ENCODE data around the gene RHO.
A peak's percentile ranks its signal among the peaks of the same experiment; 100 is the strongest.
"Not testable (repeated sequence)": the region's sequence is repeated elsewhere in the genome, so short reads cannot be mapped to it uniquely, and the experiment has no call there.

The RHO gene

DNA sequence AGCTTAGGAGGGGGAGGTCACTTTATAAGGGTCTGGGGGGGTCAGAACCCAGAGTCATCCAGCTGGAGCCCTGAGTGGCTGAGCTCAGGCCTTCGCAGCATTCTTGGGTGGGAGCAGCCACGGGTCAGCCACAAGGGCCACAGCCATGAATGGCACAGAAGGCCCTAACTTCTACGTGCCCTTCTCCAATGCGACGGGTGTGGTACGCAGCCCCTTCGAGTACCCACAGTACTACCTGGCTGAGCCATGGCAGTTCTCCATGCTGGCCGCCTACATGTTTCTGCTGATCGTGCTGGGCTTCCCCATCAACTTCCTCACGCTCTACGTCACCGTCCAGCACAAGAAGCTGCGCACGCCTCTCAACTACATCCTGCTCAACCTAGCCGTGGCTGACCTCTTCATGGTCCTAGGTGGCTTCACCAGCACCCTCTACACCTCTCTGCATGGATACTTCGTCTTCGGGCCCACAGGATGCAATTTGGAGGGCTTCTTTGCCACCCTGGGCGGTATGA is at the start of gene RHO:
Gene RHO (plus strand): TSS at position 51 of the 512 bp plus-strand sequence. CDS start 95 bp downstream, at position 146.
- Histone ChIP-seq H3K4me1 (ENCODE audit: control insufficient read depth in 2 of 2, insufficient read depth in 2 of 2, low read length in 2 of 2) (no peaks in the 10 kb centered on the region), H3K4me3 (ENCODE audit: low read length in 2 of 2) (no peak within 1 kb of the TSS), H3K9me3 (ENCODE audit: control insufficient read depth in 2 of 2, low read length in 2 of 2) (no peaks in the 10 kb centered on the region), H3K9ac (ENCODE audit: low read depth in 1 of 2, low read length in 2 of 2) (no peak within 1 kb of the TSS), H3K36me3 (ENCODE audit: control insufficient read depth in 2 of 2, insufficient read depth in 2 of 2, low read length in 2 of 2) (no peaks in the 10 kb centered on the region), H3K27me3 (ENCODE audit: control insufficient read depth in 2 of 2, insufficient read depth in 2 of 2, low read length in 2 of 2) (peaks cover 0 to 2% of the 10 kb centered on the region in 2 donors), H3K27ac (ENCODE audit: low read depth in 2 of 2, low read length in 2 of 2) (no peak within 1 kb of the TSS)

DNA sequence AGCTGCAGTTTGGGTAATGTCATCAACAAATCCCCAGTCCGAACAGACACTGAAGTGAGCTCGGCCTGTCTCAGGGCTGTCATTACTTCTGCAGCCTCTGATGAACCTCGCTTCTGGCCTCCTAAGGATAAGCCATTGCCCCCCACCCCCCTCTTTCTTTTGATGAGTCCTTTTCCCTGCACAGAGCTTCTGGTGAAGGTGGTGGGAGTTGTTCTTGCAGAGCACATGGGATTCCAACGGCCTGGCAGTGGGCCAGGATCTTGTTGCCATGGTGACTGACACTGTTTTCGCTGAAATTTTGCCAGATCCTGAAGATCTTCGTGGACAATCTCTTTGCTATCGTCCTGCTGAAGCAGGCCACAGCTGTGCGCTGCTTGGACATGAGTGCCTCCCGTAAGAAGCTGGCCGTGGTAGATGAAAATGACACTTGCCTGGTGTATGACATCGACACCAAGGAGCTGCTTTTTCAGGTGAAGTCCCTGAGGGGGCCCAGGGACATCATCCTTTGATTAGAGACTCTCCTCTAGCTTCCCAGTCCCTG is 47.1 kb upstream of the RHO start:
- not testable (repeated sequence) for H3K9ac ChIP-seq (ENCODE audit: low read depth in 1 of 2, low read length in 2 of 2); H3K4me3 ChIP-seq (ENCODE audit: low read length in 2 of 2); H3K4me1 ChIP-seq (ENCODE audit: control insufficient read depth in 2 of 2, insufficient read depth in 2 of 2, low read length in 2 of 2); H3K9me3 ChIP-seq (ENCODE audit: control insufficient read depth in 2 of 2, low read length in 2 of 2); H3K27ac ChIP-seq (ENCODE audit: low read depth in 2 of 2, low read length in 2 of 2); H3K27me3 ChIP-seq (ENCODE audit: control insufficient read depth in 2 of 2, insufficient read depth in 2 of 2, low read length in 2 of 2)
- H3K36me3 ChIP-seq (ENCODE audit: control insufficient read depth in 2 of 2, insufficient read depth in 2 of 2, low read length in 2 of 2), result peaks cover 19 to 48% of the 10 kb centered on the region in 2 donors

DNA sequence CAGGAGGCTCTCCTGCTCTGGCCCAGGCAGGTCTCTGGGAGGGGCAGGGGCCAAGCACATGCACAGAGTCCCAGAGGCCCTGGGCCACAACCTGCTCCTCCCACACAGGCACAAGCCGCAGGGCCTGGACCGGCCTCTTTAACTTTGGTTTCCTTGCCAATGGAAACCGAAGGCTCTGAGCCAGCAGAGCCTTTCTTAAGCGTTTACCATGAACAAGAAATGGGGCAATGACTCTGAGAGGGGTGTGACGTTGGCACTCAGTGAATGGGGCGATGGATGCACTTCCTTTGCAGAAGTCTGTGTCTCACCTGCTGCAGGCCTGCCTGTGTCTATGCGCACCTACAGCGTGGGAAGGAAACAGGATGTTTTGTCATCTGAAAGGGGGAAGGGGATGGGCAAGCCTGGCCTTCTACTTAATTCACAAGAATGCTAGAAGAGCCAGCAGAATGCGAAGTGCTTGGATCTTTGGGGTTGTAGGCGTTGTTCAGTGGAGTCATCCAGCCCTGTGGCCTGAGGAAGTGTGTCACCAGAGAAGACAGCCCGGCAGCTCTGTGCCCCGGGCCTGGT is 46.6 kb upstream of the RHO start:
- Histone ChIP-seq H3K36me3 (ENCODE audit: control insufficient read depth in 2 of 2, insufficient read depth in 2 of 2, low read length in 2 of 2) (peaks cover 14 to 43% of the 10 kb centered on the region in 2 donors), H3K9me3 (ENCODE audit: control insufficient read depth in 2 of 2, low read length in 2 of 2) (no peaks in the 10 kb centered on the region), H3K27me3 (ENCODE audit: control insufficient read depth in 2 of 2, insufficient read depth in 2 of 2, low read length in 2 of 2) (no peaks in the 10 kb centered on the region), H3K4me1 (ENCODE audit: control insufficient read depth in 2 of 2, insufficient read depth in 2 of 2, low read length in 2 of 2) (no peaks in the 10 kb centered on the region), H3K4me3 (ENCODE audit: low read length in 2 of 2) (no peak overlapping the region), H3K27ac (ENCODE audit: low read depth in 2 of 2, low read length in 2 of 2) (no peak overlapping the region), H3K9ac (ENCODE audit: low read depth in 1 of 2, low read length in 2 of 2) (no peak overlapping the region)

DNA sequence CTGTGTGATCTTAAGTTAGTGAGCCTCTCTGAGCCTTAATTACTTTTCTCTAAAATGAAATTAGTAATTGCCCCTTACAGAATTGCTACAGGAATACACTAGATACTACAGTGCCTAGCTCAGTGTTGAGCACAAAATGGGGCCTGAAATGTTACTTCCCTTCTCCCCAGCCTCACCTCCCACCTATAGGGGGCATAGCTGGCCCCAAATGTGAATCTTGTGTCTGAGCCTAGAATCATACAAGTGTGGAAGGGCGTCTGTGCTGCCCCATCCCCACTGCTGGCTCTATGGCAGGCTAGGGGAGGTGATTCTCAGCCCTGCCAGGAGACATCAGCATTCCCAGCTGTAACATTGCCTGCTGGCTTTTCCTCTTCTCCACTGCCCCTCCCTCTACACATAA is 45.7 kb upstream of the RHO start:
- Histone ChIP-seq H3K27ac (ENCODE audit: low read depth in 2 of 2, low read length in 2 of 2) (no peak overlapping the region), H3K9me3 (ENCODE audit: control insufficient read depth in 2 of 2, low read length in 2 of 2) (no peaks in the 10 kb centered on the region), H3K4me3 (ENCODE audit: low read length in 2 of 2) (no peak overlapping the region), H3K9ac (ENCODE audit: low read depth in 1 of 2, low read length in 2 of 2) (no peak overlapping the region), H3K4me1 (ENCODE audit: control insufficient read depth in 2 of 2, insufficient read depth in 2 of 2, low read length in 2 of 2) (no peaks in the 10 kb centered on the region), H3K27me3 (ENCODE audit: control insufficient read depth in 2 of 2, insufficient read depth in 2 of 2, low read length in 2 of 2) (no peaks in the 10 kb centered on the region), H3K36me3 (ENCODE audit: control insufficient read depth in 2 of 2, insufficient read depth in 2 of 2, low read length in 2 of 2) (peaks cover 7 to 43% of the 10 kb centered on the region in 2 donors)

DNA sequence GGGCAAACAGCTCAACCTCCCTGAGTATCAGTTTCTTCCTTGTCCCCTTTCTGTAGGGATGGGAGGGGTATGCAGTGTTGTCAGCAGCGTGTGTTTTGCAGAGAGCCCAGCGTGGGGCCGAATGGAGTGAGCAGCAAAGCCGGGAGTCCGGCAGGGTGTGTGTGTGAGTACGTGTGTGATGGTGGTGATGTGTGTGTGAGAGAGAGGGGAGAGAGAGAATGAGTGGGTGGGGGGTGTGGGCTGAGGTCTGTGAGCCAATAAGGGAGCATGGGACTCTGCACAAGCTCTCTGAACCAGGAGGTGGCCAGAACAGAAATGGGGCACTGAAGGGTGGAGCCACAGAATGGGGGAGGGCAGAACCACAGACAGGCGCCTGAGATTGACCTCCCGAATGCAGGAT is 44.6 kb upstream of the RHO start:
- H3K36me3 ChIP-seq (ENCODE audit: control insufficient read depth in 2 of 2, insufficient read depth in 2 of 2, low read length in 2 of 2), result peaks cover 3 to 39% of the 10 kb centered on the region in 2 donors
- no peak overlapping the region for H3K4me3 ChIP-seq (ENCODE audit: low read length in 2 of 2)
- no peaks in the 10 kb centered on the region for H3K9me3 ChIP-seq (ENCODE audit: control insufficient read depth in 2 of 2, low read length in 2 of 2)
- H3K4me1 ChIP-seq (ENCODE audit: control insufficient read depth in 2 of 2, insufficient read depth in 2 of 2, low read length in 2 of 2), result no peaks in the 10 kb centered on the region
- H3K27me3 ChIP-seq (ENCODE audit: control insufficient read depth in 2 of 2, insufficient read depth in 2 of 2, low read length in 2 of 2), result no peaks in the 10 kb centered on the region
- H3K9ac ChIP-seq (ENCODE audit: low read depth in 1 of 2, low read length in 2 of 2), result no peak overlapping the region
- no peak overlapping the region for H3K27ac ChIP-seq (ENCODE audit: low read depth in 2 of 2, low read length in 2 of 2)

DNA sequence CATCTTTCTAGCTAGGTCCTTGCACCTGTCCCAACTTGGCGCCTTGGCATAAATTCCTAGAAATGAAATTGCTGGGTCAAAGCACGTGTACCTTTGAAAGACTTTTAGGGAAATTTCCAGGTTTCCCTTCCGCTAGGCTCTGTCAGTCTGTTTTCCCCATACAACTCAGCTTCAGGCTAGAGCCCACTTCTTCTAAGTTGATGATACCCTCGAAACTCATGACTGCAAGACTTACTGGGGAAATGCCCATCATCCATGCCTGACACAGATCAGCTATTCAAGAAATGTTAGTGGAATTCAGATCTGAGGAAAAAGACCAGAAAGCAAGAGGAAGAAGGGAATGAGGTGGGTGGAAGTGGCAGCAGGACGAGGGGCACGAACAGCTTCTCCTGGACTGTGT is 43.3 kb upstream of the RHO start:
- peaks cover 3 to 29% of the 10 kb centered on the region in 2 donors for H3K36me3 ChIP-seq (ENCODE audit: control insufficient read depth in 2 of 2, insufficient read depth in 2 of 2, low read length in 2 of 2)
- not testable (repeated sequence) for H3K27ac ChIP-seq (ENCODE audit: low read depth in 2 of 2, low read length in 2 of 2); H3K9ac ChIP-seq (ENCODE audit: low read depth in 1 of 2, low read length in 2 of 2); H3K27me3 ChIP-seq (ENCODE audit: control insufficient read depth in 2 of 2, insufficient read depth in 2 of 2, low read length in 2 of 2); H3K9me3 ChIP-seq (ENCODE audit: control insufficient read depth in 2 of 2, low read length in 2 of 2); H3K4me1 ChIP-seq (ENCODE audit: control insufficient read depth in 2 of 2, insufficient read depth in 2 of 2, low read length in 2 of 2); H3K4me3 ChIP-seq (ENCODE audit: low read length in 2 of 2)

DNA sequence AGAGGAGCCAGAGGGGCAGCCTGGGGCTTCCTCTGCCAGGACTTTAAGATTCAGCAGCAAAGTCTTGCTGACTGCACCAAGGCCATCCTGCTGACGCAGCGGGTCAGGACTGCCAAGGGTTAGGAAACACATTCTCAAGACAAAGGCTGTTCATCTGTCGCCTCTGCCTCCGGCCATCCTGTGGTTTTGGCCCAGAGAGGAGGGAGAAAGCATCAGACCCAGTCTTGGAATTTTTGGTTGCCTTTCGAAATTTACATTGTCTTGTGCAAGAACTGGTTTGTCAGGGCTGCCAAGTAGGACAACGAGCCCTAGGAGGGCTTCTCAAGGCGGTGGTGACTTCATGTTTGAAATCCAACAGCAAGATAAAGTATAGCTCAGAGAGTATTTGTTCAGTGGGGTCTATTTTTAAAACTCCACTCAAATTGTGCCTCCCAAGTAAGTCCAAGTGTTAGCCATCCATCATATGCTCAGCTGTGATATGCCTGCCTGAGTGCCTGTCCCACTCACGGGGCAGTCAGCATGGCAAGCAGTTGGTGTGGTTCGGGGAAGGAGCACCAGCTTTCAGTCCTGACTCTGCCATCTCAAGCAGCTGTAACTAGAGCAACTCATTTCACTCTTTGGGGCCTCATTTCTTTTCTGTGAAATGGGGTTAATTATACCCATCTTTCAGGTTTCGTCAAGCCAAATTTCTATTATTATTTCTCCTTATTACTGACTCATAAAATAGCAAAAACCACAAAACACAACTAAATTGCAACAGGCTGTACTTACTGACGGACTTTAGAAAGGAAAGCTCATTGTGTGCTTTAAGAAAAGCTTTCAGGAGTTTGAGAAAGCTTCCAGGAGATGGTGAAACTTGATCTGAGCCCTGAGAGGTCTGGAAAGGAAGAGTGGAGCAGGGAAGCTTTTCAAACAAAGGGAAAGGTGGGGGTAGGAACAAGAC is 42.4 kb upstream of the RHO start:
- Histone ChIP-seq H3K36me3 (ENCODE audit: control insufficient read depth in 2 of 2, insufficient read depth in 2 of 2, low read length in 2 of 2) (peaks cover 0 to 24% of the 10 kb centered on the region in 2 donors), H3K27me3 (ENCODE audit: control insufficient read depth in 2 of 2, insufficient read depth in 2 of 2, low read length in 2 of 2) (no peaks in the 10 kb centered on the region), H3K27ac (ENCODE audit: low read depth in 2 of 2, low read length in 2 of 2) (peak overlapping the region; percentile 38 to 61), H3K4me3 (ENCODE audit: low read length in 2 of 2) (no peak overlapping the region), H3K9me3 (ENCODE audit: control insufficient read depth in 2 of 2, low read length in 2 of 2) (no peaks in the 10 kb centered on the region), H3K4me1 (ENCODE audit: control insufficient read depth in 2 of 2, insufficient read depth in 2 of 2, low read length in 2 of 2) (no peaks in the 10 kb centered on the region), H3K9ac (ENCODE audit: low read depth in 1 of 2, low read length in 2 of 2) (no peak overlapping the region)

DNA sequence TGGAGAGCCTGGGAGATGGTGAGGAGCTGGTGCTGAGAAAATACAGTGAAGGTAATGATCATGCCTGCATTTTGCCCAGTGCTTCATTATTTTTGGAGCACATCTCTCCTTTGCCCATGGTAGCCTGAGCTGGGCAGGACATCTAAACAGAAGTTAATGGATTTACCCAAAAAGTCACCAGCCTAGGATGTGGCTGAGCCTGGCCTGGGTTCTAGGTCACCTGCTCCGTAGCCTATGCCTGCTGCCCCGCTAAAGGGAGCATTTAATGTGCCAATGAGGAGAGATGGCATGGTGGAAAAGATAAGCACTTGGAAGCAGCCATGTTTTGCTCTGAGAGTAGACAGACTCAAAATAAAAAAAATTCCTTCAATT is 41.8 kb upstream of the RHO start:
- no peaks in the 10 kb centered on the region for H3K4me1 ChIP-seq (ENCODE audit: control insufficient read depth in 2 of 2, insufficient read depth in 2 of 2, low read length in 2 of 2)

DNA sequence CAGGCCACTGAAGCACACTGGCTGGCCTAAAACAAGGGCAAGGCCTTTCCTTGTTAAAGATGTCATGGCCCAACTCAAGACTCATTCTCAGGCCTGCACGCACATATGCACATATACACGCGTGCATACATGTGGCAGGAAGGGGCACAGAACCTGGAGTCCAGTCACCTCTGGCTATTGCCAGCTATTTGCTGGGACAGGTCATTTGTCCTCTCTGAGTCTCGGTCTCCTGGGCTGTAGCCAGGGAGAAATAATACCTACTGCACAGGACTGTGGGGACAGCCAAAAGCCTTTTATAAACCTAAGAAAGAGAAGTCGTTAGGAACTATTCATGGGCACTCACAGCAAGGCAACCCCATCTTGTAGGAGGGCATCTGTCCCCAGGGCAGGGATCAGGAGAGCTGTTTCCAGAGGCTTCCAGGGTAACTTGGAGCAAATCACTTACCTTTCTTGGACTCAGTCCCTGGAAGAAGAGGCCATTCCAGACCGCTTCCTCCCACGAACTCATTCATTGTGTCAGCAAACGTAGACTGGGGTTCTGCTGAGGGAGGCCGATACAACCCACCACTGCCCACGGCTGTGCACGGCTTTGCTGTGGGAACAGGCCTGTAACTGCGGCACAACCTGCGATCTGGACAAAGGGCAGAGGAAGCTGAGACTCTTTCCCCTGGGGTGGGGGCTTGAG is 41.1 kb upstream of the RHO start:
- H3K9me3 ChIP-seq (ENCODE audit: control insufficient read depth in 2 of 2, low read length in 2 of 2), result no peaks in the 10 kb centered on the region
- H3K4me3 ChIP-seq (ENCODE audit: low read length in 2 of 2), result no peak overlapping the region
- no peaks in the 10 kb centered on the region for H3K4me1 ChIP-seq (ENCODE audit: control insufficient read depth in 2 of 2, insufficient read depth in 2 of 2, low read length in 2 of 2)
- no peaks in the 10 kb centered on the region for H3K27me3 ChIP-seq (ENCODE audit: control insufficient read depth in 2 of 2, insufficient read depth in 2 of 2, low read length in 2 of 2)
- no peak overlapping the region for H3K9ac ChIP-seq (ENCODE audit: low read depth in 1 of 2, low read length in 2 of 2)
- H3K36me3 ChIP-seq (ENCODE audit: control insufficient read depth in 2 of 2, insufficient read depth in 2 of 2, low read length in 2 of 2), result peaks cover 5 to 25% of the 10 kb centered on the region in 2 donors
- no peak overlapping the region for H3K27ac ChIP-seq (ENCODE audit: low read depth in 2 of 2, low read length in 2 of 2)

More for the DNA sequence above, 41.8 kb upstream of the RHO start:
- peaks cover 0 to 27% of the 10 kb centered on the region in 2 donors for H3K36me3 ChIP-seq (ENCODE audit: control insufficient read depth in 2 of 2, insufficient read depth in 2 of 2, low read length in 2 of 2)
- no peaks in the 10 kb centered on the region for H3K9me3 ChIP-seq (ENCODE audit: control insufficient read depth in 2 of 2, low read length in 2 of 2)
- H3K4me3 ChIP-seq (ENCODE audit: low read length in 2 of 2), result no peak overlapping the region
- H3K9ac ChIP-seq (ENCODE audit: low read depth in 1 of 2, low read length in 2 of 2), result no peak overlapping the region
- H3K27ac ChIP-seq (ENCODE audit: low read depth in 2 of 2, low read length in 2 of 2), result no peak overlapping the region
- H3K27me3 ChIP-seq (ENCODE audit: control insufficient read depth in 2 of 2, insufficient read depth in 2 of 2, low read length in 2 of 2), result no peaks in the 10 kb centered on the region
